GM10266 (cell line): ENCODE results near the gene ANAPC2.

ENCODE experiments used
- DNase-seq: peaks from one replicate; pipeline ENCODE4 v3.0.0; 2012; ENCODE audit errors: extremely low spot score
- CTCF ChIP-seq: IDR thresholded peaks from 2 replicates; pipeline ENCODE4 v1.5.1; 2012; ENCODE audit warnings: mild to moderate bottlenecking, low read depth; ENCODE audit not compliant: control insufficient read depth, insufficient read depth; ENCODE audit errors: missing control alignments

The ANAPC2 gene

GRCh38 chr9:137127301-137128157 is 60.8 kb downstream of the ANAPC2 start:
- DNase-seq: no peak
- no peak for TF ChIP-seq CTCF

GRCh38 chr9:137126786-137127185 is 61.6 kb downstream of the ANAPC2 start:
- no peak for TF ChIP-seq CTCF
- DNase-seq: no peak
